Measurements from ENCODE around the gene MELTF.

GRCh38 chr3:197021231-197021630, 8.4 kb downstream of the MELTF start:
- TF ChIP-seq, protein P1, sequence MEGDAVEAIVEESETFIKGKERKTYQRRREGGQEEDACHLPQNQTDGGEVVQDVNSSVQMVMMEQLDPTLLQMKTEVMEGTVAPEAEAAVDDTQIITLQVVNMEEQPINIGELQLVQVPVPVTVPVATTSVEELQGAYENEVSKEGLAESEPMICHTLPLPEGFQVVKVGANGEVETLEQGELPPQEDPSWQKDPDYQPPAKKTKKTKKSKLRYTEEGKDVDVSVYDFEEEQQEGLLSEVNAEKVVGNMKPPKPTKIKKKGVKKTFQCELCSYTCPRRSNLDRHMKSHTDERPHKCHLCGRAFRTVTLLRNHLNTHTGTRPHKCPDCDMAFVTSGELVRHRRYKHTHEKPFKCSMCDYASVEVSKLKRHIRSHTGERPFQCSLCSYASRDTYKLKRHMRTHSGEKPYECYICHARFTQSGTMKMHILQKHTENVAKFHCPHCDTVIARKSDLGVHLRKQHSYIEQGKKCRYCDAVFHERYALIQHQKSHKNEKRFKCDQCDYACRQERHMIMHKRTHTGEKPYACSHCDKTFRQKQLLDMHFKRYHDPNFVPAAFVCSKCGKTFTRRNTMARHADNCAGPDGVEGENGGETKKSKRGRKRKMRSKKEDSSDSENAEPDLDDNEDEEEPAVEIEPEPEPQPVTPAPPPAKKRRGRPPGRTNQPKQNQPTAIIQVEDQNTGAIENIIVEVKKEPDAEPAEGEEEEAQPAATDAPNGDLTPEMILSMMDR (IDR thresholded peaks at IDR 0.05; ENCODE audit: poor library complexity), result no peak
- TF ChIP-seq EZH2 (IDR thresholded peaks at IDR 0.05; ENCODE audit: borderline replicate concordance), result no peak
- TF ChIP-seq EZH2phosphoT487 (IDR thresholded peaks at IDR 0.05; ENCODE audit: low read depth, severe bottlenecking, unreplicated experiment), result no peak

All from hepatocyte (in vitro differentiated cells).